GM21528 (cell line): ENCODE data around the gene DNAJC1.
A peak's percentile ranks its signal among the peaks of the same experiment; 100 is the strongest.

ENCODE experiments used
- ATAC-seq: cut with Tn5 transposase; IDR thresholded peaks from one replicate; pipeline ENCODE4 v1.9.1; 2021; ENCODE audit warnings: mild to moderate bottlenecking, moderate library complexity; ENCODE audit not compliant: unreplicated experiment, low FRiP score

DNAJC1 gene

GRCh38 chr10:21964983-21965665, 38.4 kb downstream of the DNAJC1 start:
- ATAC-seq = no peak

GRCh38 chr10:21962358-21962757, 41.2 kb downstream of the DNAJC1 start:
- ATAC-seq = no peak

DNA sequence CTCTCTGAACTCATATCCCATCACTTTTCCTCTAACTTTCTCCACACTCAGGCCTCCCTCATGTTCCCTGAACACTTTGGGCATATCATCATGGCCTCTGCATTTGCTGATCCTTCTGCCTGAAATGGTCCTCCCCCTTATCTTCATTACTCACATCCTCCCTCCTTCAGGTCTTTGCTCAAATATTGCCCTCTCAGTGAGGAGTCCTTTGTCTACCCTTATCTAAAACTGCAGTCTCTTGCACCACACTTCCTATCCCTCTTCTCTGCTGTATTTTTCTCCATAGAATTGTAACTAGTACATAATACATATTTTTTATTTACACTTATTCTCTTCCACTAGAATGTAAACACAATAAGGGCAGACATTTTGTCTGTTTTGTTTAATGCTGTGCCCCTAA, 41.7 kb downstream of the DNAJC1 start:
- no peak for ATAC-seq

GRCh38 chr10:21959998-21960397, 43.5 kb downstream of the DNAJC1 start:
- no peak for ATAC-seq

GRCh38 chr10:21954690-21955089, 48.8 kb downstream of the DNAJC1 start:
- no peak for ATAC-seq

DNA sequence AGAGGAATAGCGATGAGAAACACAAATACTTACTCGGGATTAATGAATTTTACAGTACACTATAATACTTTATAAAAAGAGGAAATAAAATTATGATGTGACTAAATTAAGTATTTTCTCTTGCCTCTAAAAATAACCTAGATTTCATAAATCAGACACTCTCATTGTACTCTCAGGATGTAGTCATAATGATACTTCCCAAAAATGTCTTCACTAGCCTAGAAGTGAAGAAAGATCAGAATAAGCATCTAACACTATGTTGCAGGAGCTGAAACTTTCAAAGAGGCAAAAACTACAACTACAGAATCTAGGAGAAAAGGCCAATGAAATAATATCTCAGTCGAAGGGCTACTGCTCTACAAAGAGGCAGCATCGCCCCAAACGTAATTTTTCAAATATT, 49.4 kb downstream of the DNAJC1 start:
- ATAC-seq = no peak

GRCh38 chr10:21953585-21954057, 49.9 kb downstream of the DNAJC1 start:
- ATAC-seq = peak; percentile 62

GRCh38 chr10:21950566-21950965, 53.0 kb downstream of the DNAJC1 start:
- no peak for ATAC-seq

- ATAC-seq = no peak
Observed at GRCh38 chr10:21946946-21947345, 56.6 kb downstream of the DNAJC1 start.

DNA sequence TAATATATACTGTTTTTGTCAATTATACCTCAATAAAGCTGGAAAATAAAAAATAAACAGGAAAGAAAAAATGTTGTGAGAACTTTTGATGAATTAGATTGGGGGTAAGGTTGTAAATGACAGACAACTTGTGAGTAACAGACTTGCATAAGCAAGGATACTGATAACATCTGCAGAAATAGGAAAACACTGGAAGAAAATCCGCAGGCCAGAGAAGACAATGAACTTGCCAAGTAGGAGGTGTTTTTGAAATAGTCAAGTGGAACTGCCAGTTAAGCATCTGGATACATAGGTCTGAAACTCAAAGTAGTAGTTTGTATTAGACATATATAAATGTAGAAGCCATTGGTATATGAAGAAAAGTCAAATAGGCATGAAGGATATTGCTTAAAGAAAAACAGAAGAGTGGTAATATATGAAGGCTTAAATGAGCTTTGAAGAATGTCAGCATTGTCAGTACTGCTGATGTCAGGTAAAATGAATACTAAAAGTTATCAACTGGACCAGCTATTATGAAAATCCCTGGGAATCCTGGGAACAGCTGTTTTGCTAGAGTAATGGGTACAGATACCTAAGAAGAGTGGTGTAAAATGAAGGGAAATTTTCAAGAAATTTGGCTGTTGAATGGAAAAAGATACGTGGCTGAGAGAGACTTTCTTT, 58.7 kb downstream of the DNAJC1 start:
- no peak for ATAC-seq

GRCh38 chr10:21943633-21944265, 59.8 kb downstream of the DNAJC1 start:
- ATAC-seq = no peak

GRCh38 chr10:21935439-21936023, 68.0 kb downstream of the DNAJC1 start:
- ATAC-seq = no peak

- ATAC-seq = no peak
Observed at GRCh38 chr10:21934307-21934706, 69.2 kb downstream of the DNAJC1 start.

DNA sequence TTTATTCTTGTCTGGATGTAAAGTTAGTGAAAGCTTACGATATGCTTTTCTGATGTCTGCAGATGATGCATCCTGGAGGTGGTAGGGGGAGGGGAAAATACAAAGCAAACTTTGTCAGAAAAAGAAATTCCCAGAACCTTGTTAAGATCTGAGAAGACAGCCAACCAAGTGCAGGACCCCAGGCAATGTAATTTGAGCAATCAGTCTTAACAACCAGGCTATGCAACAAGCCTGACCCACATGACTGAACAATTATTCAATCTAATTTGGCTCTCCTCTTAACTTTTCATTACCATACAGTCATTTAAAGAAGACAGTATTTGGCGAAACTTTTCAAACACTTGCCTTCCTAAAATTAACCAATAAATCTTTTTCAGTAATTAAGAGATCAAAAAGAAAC, 74.5 kb downstream of the DNAJC1 start:
- ATAC-seq = no peak

DNA sequence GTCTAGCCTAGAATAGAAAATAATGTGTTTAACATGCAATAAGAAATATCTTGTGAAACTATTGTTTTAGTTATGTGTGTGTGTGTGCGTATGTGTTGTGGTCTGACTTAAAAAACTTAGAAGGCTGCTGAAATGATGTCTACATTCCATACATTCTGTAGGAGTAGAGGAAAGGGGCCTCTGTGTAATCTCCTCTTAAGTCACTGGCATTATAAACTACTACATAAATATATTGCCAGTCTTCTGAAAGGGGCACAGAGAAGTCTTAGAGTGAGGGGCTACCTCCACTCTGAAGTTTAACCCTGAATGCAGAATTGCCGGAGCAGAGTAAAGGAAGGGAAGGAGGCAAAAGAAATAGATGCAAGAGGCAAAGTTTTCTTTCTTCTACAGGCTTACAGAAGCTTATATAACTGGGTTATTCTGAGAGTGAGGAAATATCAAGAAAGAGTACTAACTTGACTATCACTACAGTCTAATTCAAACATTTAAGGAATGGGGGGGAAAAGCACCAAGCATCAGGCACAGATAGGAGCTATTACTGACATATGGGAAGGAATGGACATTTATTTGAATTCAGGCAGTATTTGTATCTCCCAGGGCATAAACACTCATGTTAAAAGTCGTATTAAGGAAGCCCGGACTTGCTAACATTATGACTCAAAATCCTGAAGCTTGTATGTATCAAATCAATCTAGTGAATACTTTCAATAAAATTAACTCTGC, 75.7 kb downstream of the DNAJC1 start:
- ATAC-seq = no peak

- no peak for ATAC-seq
Observed at GRCh38 chr10:21926949-21927348, 76.6 kb downstream of the DNAJC1 start.

DNA sequence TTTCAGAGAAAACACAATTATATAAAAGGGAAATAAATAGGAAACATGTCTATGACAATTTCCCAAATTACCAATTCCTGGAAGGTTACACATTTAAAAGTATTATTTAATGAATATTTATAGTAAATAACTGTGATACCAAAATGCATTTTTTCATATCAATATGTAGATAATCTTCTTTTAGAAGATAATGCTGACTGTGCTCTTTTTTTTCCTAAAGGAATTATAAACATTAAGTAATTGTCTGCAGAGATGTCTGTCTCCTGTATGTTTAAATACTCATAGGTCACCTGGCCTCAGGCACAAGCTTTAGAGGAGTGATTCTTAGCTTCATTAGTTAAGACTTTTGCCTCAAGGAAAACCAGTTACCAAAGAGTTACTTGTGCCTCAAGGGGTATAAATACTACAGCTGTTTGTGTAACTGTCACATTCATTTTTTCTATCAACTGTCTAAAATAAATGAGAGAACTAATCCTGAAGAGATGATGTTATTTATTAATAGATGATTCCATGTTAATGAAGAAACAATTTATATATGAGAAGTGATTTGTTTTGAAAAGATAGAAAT, 77.1 kb downstream of the DNAJC1 start:
- no peak for ATAC-seq

DNA sequence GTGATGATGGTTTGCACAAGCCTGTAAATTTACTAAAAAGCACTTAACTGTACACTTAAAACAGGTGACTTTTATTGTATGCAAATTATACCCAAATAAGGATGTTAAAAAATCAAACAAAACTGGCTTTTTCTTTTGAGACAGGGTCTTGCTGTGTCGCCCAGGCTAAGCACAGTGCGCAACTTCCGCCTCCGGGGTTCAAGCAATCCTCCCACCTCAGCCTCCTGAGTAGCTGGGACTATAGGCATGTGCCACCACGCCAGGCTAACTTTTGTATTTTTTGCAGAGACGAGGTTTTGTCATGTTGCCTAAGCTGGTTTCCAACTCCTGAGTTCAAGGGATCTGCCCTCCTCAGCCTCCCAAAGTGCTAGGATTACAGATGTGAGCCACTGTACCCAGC, 77.7 kb downstream of the DNAJC1 start:
- ATAC-seq = no peak

DNA sequence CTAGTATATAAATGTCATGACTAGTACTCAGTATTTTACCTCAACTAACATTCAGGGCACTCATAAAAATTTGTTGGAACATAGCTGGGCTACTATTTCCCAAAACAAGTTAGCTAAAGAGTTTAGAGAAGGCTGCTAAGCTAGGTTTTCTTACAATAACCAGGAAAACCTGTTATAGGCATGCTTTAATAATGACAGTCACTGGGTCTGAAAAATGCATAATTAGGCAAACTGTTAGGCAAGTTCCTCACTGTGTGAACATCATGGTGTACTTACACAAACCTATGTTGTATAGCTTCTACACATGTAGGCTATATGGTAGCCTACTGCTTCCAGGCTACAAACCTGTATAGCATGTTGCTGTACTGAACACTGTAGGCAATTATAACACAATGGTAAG, 79.0 kb downstream of the DNAJC1 start:
- no peak for ATAC-seq

DNA sequence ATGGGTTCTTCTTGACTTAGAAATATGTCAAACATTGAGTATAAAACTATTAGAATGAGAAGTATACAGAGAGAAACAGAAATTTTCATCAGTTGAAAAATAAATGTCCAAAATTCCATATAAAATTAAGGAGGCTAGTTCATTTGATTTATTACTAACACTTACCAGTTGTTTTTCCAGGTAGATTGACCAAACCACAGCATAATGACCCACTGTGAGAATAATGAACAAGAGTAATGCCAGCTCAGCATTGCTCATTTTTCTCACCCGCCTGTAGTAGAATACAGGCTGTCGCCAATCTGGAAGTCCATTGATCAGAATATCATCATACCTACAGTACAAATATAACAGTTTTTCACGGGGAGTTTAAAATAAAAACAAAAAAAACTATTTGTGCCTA, 82.9 kb downstream of the DNAJC1 start:
- ATAC-seq = no peak
